Stromal cell of bone marrow (primary cell): ENCODE data around the gene DMBX1.

Experiments used
- DNase-seq: peaks from one replicate; pipeline ENCODE4 v3.0.0-alpha.2; 2012; ENCODE audit warnings: low read depth

DMBX1 gene

DNA sequence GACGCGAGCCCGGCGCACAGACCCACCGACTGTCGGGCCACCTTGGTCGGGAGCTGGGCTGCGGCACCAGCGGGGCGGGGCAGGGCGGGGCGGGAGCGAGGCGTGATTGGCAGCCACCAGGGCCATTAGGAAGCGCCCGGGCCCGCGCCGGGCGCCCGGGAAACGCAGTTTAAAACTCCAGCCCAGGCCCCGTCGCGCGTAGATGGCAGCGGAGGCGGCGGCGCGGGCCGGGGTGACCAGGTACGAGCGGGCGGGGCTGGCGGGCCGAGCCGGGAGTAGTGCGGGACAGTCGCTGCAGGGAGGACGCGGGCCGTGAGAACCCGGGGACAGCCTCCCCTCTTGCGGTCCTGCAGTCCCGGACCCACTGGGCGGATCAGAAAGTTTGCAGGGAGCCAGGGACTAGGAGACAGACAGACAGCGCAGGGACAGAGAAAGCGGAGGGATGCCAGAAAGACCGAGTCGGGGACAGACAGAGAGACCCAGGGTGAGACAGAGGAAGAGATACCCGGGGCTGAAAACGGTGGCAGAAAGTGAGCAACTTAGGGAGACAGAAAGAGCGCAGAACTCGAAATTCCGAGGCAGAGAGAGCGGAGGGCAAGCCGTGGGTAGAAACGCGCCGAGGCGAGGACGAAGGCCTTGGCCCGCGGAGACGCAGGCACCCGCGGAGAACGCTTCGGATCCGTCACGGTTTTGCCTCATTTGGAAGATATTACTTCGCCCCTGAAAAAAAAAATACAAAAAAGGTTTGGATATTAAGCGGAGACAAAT is at the start of gene DMBX1:
Gene DMBX1, plus strand, starts transcription at position 199 of the 768 bp plus-strand sequence. CDS start 17,175 bp downstream, outside the sequence.
- DNase-seq, result no peak

GRCh38 chr1:46440478-46440877 is 49.2 kb upstream of the DMBX1 start:
- DNase-seq, result no peak

- peak; percentile 50 for DNase-seq
Observed at GRCh38 chr1:46442317-46443161, 47.1 kb upstream of the DMBX1 start.

- DNase-seq, result no peak
Observed at GRCh38 chr1:46444466-46444865, 45.2 kb upstream of the DMBX1 start.

DNA sequence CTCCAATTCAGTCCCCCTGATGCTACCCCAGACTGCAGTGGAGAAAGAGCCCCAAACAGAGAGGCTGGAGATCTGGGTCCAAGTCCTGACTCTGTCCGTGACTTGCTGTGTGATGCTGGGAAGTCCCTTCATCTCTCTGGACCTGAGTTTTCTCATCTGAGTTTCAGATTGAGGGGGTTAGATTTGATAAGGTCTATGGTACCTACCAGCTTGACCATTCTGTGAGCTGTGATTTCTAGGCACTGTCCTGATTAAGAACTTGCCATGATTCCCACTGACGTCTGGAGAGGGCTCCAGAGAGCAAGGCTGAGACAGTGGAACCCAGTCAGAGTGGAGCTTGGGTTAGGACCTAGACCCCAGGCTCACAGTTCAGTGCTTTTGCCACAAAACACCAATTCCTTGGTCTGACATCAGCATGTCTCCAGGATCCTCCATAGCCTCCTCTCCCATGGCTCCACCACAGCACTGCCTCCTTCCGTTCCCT is 43.8 kb upstream of the DMBX1 start:
- no peak for DNase-seq

- peak; percentile 26 for DNase-seq
Observed at GRCh38 chr1:46446646-46447498, 42.8 kb upstream of the DMBX1 start.

GRCh38 chr1:46447499-46448108 is 42.0 kb upstream of the DMBX1 start:
- DNase-seq, result no peak

DNA sequence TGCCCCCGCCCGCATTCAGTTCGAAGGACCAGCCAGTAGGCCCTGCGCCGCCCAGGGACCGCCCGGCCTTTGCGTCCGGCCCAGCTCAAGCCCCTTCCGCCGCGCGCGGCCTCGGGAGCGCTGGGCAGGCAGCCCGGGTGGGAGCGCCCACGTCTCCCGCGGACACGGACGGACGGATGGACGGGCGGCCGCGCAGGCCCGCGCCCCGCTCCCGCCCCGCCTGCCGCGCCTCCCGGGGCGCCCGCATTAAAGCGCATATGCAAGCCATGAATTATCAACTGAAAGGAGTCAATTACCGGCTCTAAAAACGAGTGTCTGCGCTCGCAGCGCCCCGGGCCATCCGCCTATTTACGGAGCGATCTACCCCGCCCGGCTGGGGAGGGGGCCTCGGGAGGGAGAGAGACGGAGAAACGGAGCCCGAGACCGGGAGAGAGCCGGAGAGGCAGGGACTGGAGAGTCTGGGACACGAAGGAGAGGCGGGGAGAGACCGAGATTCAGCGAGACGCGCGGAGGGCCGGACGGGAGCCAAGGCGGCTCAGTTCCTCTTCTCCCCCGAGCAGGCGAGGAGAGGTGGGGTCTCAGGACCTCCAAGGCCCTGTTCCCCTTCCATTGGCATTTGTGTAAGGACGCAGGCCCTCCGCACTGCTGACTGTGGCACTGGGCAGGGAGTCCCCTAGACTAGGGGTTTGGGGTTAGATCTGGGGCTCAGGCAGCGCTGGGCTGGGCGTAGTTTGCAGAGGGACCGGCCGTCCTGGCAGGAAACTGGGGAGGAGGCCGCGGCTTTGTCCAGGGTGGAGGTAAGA is 41.3 kb upstream of the DMBX1 start:
- DNase-seq, result no peak

DNA sequence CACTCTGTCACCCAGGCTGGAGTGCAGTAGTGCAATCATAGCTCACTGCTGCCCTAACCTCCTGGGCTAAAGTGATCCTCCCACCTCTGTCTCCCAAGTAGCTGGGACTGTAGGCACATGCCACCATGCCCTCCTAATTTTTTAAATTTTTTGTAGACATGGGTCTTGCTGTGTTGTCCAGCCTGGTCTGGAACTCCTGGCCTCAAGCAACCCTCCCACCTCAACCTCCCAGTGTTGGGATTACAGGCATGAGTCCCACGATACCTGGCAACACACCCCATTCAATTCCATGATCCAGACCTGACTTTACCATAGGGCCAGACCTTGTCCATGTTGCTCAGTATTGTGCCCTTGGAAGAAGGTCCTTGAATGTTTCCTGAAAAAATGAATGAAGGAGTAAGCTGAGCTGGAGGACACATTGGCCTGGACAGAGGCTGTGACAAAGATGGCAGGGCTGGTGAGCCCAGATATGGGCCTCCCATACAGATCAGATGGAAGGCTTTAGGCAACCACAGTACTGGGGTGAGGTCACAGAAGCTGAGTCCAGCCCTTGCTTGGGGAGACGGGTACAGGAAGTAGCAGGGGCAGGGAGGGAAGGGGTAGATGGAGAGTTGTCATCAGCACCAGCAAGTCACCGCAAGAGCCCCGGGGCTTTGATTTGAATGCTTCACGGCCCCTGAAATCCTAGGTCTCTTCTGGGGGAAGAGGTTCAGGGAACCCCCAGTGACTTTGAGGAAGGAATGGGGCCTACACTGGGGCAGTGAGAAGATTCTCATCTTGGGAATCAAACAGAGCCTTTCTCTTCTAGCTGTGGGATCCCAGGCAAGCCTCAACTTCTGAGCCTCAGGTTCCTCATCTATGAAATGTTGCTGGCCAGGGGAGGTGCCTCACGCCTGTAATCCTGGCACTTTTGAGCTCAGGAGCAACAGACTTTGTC is 40.1 kb upstream of the DMBX1 start:
- no peak for DNase-seq

- no peak for DNase-seq
Observed at GRCh38 chr1:46450160-46450517, 39.5 kb upstream of the DMBX1 start.

- DNase-seq, result no peak
Observed at GRCh38 chr1:46451948-46452930, 37.4 kb upstream of the DMBX1 start.

DNA sequence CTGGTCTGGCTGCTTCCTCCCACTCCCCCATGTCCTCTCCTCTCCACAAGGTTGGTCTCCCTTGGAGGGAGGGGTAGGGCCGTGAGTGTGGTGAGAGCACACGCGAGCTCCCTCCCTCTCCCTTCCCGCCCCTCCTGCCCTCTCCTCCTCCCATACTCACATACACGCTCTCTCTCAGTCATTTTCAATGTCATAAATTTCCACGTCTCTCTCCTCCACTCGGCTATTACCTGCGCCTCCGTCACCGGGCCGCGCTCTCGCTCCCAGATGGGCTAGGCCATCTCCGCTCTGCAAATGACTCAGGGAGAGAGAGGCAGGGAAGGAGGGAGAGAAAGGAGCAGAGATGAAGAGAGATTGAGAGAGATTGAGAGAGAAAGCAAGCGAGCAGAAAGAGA is 36.7 kb upstream of the DMBX1 start:
- no peak for DNase-seq

DNA sequence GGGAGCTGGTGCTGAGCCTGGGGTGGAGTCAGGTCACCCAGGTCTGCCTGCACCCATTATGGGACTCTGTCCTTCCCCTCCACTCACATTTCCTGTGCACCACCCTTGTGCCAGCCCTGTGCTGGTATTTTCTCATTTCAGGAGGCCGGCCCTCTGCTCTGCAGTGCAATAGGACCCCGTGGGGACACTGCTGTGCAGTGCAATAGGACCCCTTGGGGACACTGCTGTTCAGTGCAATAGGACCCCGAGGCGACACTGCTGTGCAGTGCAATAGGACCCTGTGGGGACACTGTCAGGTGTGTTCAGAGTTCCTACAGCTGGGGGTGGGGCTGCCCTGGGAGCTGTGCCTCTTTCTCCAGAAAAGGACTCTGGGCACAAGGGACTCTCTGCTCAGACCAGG is 36.2 kb upstream of the DMBX1 start:
- no peak for DNase-seq

- no peak for DNase-seq
Observed at GRCh38 chr1:46455951-46456350, 33.7 kb upstream of the DMBX1 start.

GRCh38 chr1:46456411-46456963 is 33.1 kb upstream of the DMBX1 start:
- DNase-seq, result no peak

DNA sequence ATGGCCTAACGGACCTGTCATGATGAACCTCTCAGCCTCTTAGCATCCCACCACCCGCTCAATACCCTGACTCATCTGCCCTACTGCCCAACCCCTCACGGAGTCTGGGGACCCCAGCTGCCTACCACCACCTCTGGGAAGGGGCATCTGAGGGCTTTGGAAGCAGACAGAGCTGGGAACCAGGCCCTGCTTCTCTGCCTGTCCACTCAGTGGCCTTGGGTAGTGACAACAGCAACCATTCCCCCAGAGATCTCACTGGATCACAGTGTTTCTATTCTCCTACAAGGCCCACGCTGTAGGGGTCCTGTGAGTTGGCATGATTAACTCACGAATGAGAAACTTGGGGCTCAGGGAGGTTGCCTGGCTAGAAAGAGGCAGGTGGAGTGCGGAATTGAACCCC is 32.5 kb upstream of the DMBX1 start:
- no peak for DNase-seq

DNA sequence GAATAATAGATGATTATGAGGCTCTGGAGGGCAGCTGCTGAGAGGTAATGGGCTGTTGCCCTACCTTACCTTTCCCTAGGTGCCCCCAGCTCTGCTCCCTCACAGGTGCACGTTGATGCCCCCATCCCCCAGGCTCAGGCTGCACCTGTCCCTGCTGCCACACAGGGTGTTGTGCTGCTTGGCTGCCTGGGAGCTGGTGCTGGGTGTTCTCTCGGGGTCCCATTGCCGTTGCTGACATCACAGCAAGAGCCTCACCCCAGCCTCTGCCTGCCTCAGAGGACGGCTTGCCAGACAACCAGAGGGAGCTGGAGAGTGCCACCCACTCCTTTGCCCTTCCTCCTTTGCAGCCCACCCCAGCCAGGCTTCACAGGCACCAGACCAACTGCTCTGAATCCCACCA is 31.4 kb upstream of the DMBX1 start:
- no peak for DNase-seq

DNA sequence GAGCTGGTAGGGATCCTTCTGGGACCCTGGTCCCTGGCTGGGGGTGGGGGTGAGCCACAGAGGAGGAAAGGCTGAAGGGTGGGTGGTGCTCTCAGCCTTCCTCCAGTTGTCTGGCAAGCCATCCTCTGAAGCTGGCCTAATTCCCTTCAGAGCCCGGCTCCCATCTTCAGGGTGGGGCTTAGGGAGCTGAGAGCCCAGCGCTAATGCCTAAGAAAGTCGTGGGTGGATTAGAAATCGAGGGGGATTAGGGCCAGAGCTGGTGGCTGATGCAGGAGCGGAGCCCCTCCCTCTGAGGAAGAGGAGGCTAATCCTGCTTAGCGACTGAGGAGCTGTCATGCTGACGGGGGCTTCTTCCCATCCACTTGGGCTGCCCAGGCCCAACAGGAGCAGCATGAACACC is 30.8 kb upstream of the DMBX1 start:
- no peak for DNase-seq
